Measurements from ENCODE around the gene NAV2.

DNA sequence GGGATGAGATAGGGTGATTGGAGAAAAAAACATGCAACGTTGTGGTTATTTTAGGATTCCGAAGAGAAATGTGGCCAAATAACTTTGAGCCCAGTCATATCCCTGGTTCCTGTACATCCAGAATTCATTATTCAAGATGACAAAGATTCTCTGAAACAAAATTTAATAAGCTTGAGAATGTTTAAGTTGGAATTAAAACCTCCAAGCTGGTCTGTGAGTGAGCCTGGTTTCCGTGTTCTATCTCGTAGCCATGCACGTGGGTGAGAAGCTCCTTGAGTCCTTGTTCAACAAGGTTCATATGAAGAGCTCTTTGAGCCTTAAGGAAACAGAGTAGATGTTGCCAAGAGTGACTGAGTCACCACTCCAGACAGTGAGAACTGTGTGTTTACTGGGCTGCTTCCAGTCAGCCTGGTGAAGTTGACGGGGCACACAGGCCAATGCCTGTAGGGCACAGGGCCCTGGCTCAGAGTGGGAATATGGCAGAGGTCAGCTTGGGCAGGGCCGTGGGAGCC lies 206.5 kb downstream of the NAV2 start:
- TF ChIP-seq, protein P1, sequence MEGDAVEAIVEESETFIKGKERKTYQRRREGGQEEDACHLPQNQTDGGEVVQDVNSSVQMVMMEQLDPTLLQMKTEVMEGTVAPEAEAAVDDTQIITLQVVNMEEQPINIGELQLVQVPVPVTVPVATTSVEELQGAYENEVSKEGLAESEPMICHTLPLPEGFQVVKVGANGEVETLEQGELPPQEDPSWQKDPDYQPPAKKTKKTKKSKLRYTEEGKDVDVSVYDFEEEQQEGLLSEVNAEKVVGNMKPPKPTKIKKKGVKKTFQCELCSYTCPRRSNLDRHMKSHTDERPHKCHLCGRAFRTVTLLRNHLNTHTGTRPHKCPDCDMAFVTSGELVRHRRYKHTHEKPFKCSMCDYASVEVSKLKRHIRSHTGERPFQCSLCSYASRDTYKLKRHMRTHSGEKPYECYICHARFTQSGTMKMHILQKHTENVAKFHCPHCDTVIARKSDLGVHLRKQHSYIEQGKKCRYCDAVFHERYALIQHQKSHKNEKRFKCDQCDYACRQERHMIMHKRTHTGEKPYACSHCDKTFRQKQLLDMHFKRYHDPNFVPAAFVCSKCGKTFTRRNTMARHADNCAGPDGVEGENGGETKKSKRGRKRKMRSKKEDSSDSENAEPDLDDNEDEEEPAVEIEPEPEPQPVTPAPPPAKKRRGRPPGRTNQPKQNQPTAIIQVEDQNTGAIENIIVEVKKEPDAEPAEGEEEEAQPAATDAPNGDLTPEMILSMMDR (IDR thresholded peaks at IDR 0.05; ENCODE audit: poor library complexity, severe bottlenecking), result no peak
- TF ChIP-seq MXI1 (conservative IDR thresholded peaks at IDR 0.05; ENCODE audit: poor library complexity, severe bottlenecking), result no peak
- TF ChIP-seq EZH2 (IDR thresholded peaks at IDR 0.05; ENCODE audit: borderline replicate concordance, insufficient read depth, low read length, poor library complexity, severe bottlenecking), result no peak

Measured in neural cell (in vitro differentiated cells).